ENCODE results near the gene ZHX3. TPM values are rescaled to one million over a fixed set of nuclear protein-coding genes. Genes with fewer than 3 reads are reported as not detected.

Gene ZHX3
- polyA plus RNA-seq, 1 experiment, result 24.1 TPM

- no peak for TF ChIP-seq CTCF (IDR thresholded peaks at IDR 0.05; ENCODE audit: low read depth, low read length)
- DNase-seq (ENCODE audit: low read depth, low spot score), result peak; percentile 32
- CTCF ChIA-PET, result interaction anchor here (1.2 to 3.6 kb wide), 5 partner anchors 9 to 274 kb away, joined by 3 to 21 read pairs (median 8); partner anchors contain the start of gene LPIN3
- Histone ChIP-seq H3K27ac (ENCODE audit: low read depth, low read length) (peak within 1 kb of the TSS; percentile 78), H3K4me3 (ENCODE audit: low read depth, low read length) (peak within 1 kb of the TSS; percentile 75), H3K9me3 (ENCODE audit: control insufficient read depth, insufficient read depth, low read length) (no peaks in the 10 kb centered on the region; the same call in 1 of the 2 replicates), H3K27me3 (ENCODE audit: control insufficient read depth, insufficient read depth, low read length) (no peaks in the 10 kb centered on the region)
- POLR2A ChIA-PET, result interaction anchor here (0.5 to 0.7 kb wide), 2 partner anchors 40 to 182 kb away, joined by 3 read pairs; no protein-coding TSS in a partner anchor
These were observed 180.6 kb downstream of the ZHX3 start, which contains the start of gene PLCG1 for GRCh38 chr20:41136680-41137613. PLCG1 (plus strand) TSS chr20:41137543; CDS start chr20:41137642, 99 bp downstream.

DNA sequence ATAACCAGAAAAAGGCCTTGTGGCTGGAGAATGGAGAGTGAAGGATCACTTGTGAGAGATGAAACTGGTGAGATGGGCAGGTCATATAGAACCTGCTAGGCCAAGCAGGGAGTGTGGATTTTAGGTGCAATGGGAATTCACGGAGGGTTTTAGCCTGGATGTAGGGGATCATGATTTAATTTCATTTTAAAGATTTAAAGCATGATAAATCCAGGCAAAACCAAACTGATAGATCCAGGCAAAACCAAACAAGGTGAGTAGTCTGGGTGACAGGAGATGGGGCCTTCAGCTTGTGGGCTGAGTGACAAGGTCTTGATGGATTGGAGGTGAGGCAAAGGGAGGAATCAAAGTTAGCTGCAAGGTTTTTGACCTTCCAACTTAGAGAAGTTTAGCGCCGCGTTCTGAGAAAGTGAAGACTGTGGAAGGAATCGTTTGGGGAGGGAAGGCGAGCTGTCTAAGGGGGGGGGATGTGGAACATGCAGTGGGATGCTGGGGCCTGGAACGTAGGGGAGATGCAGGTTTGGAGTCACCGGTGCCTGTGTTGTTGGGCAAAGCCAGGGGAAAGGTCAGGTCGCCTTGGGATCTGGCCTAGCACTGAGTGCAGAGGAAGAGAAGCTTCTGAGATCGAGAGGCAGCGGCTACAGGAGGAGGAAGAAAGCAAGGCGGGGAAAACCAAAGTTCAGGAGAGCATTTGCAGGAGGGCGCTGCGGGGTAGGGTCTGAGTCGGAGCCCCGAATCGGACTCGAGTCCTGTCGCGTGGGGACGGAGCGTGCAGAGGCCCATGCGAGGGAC, 181.4 kb downstream of the ZHX3 start:
- Histone ChIP-seq H3K9me3 (ENCODE audit: control insufficient read depth, insufficient read depth, low read length) (no peaks in the 10 kb centered on the region; the same call in 1 of the 2 replicates), H3K4me3 (ENCODE audit: low read depth, low read length) (peak overlapping the region; percentile 75), H3K27ac (ENCODE audit: low read depth, low read length) (peak overlapping the region; percentile 21), H3K27me3 (ENCODE audit: control insufficient read depth, insufficient read depth, low read length) (no peaks in the 10 kb centered on the region)
- CTCF ChIA-PET, result interaction anchor here (0.5 to 3.6 kb wide), 18 partner anchors 8 to 275 kb away, joined by 3 to 21 read pairs (median 5); partner anchors contain the start of gene LPIN3
- POLR2A ChIA-PET, result interaction anchor here (0.5 to 0.7 kb wide), 4 partner anchors 11 to 204 kb away, joined by 3 to 5 read pairs (median 3); partner anchors contain the start of gene LPIN3
- no peak for TF ChIP-seq CTCF (IDR thresholded peaks at IDR 0.05; ENCODE audit: low read depth, low read length)
- no peak for DNase-seq (ENCODE audit: low read depth, low spot score)

- peak; percentile 62 for TF ChIP-seq CTCF (IDR thresholded peaks at IDR 0.05; ENCODE audit: low read depth, low read length)
- CTCF ChIA-PET, result interaction anchor here (0.5 to 3.6 kb wide), 19 partner anchors 9 to 276 kb away, joined by 3 to 21 read pairs (median 5); partner anchors contain the start of gene LPIN3
- no peak overlapping the region for H3K27ac ChIP-seq (ENCODE audit: low read depth, low read length)
- H3K9me3 ChIP-seq (ENCODE audit: control insufficient read depth, insufficient read depth, low read length), result no peaks in the 10 kb centered on the region; the same call in 1 of the 2 replicates
- POLR2A ChIA-PET, result interaction anchor here (0.5 to 0.9 kb wide), 3 partner anchors 12 to 205 kb away, joined by 3 to 5 read pairs (median 4); partner anchors contain the start of gene LPIN3
- no peaks in the 10 kb centered on the region for H3K27me3 ChIP-seq (ENCODE audit: control insufficient read depth, insufficient read depth, low read length)
- DNase-seq (ENCODE audit: low read depth, low spot score), result no peak
- no peak overlapping the region for H3K4me3 ChIP-seq (ENCODE audit: low read depth, low read length)
These were observed 182.2 kb downstream of the ZHX3 start for GRCh38 chr20:41135187-41135887.

DNA sequence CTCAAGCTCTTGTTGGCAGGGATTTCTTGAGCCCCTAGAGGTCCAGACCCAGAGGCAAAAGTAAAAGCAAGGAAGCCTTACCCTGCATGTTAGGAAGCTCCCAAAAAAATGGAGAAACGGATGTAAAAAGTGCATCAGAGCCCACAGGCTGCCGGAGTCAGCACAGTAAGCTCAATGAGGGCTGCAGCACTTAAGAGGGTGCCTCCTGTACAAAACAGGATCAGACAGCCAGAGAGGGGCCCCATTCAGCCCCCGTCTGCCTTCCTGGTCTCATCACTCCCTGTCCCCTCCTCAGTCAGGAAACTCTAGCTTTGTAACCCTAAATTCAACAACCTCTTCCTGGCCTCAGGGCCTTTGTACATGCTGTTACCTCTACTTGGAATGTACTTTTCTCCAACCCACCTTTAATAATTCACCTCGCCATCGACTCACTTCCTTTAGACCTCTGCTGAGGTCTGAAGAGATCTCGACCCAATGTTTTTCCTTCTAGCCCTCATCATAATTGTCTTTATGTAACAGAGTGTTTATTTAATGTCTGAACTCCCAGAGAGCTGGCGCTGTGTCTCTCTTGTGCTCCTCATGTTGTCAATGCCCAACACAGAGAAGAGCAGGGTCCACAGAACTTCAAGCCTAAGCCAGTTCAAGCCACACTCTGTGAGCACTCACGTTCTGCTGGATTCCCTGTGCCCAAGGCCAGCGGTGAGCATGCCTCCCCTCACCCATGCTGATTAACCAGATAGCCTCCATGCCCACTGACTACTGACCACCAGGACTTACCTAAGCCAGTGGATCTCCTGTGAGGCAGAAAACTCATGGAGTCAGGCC, 183.0 kb downstream of the ZHX3 start:
- no peak overlapping the region for H3K27ac ChIP-seq (ENCODE audit: low read depth, low read length)
- no peak overlapping the region for H3K4me3 ChIP-seq (ENCODE audit: low read depth, low read length)
- TF ChIP-seq CTCF (IDR thresholded peaks at IDR 0.05; ENCODE audit: low read depth, low read length), result no peak
- no peaks in the 10 kb centered on the region for H3K27me3 ChIP-seq (ENCODE audit: control insufficient read depth, insufficient read depth, low read length)
- no peak for DNase-seq (ENCODE audit: low read depth, low spot score)
- ChIA-PET POLR2A (interaction anchor here (0.9 kb wide), 1 partner anchor 206 kb away, joined by 4 read pairs; the partner anchor contains the start of gene LPIN3), CTCF (interaction anchor here (0.9 to 3.6 kb wide), 17 partner anchors 8 to 277 kb away, joined by 3 to 21 read pairs (median 5); partner anchors contain the start of gene LPIN3)
- H3K9me3 ChIP-seq (ENCODE audit: control insufficient read depth, insufficient read depth, low read length), result no peaks in the 10 kb centered on the region; the same call in 1 of the 2 replicates

Data from AG04450 (cell line).